Astrocyte (in vitro differentiated cells and primary cell): Measurements from ENCODE around the gene LIPE. TPM values are rescaled to one million over a fixed set of nuclear protein-coding genes. Genes with fewer than 3 reads are reported as not detected.

ENCODE experiments used
- DNase-seq: peaks from one replicate; pipeline ENCODE4 v3.0.0-alpha.2; 2010; ENCODE audit warnings: low read depth
- FAIRE-seq: peaks from 2 replicates; lab custom pipeline; 2011; peaks lifted over from hg19 to GRCh38; lab: Jason Lieb, UNC
- H2AFZ ChIP-seq: 2 replicates; pipeline ENCODE4 v1.6.0; 2012; ENCODE audit warnings: low read depth, low read length, inconsistent platforms
- H3K27ac ChIP-seq: 2 replicates; pipeline ENCODE4 v1.5.1; 2011; ENCODE audit warnings: low read depth, low read length, inconsistent platforms
- H3K27me3 ChIP-seq: 2 replicates; pipeline ENCODE4 v1.6.0; 2011; ENCODE audit warnings: low read length, inconsistent platforms; ENCODE audit not compliant: insufficient read depth
- H3K36me3 ChIP-seq: 2 replicates; pipeline ENCODE4 v1.5.1; 2011; ENCODE audit warnings: low read length, inconsistent platforms; ENCODE audit not compliant: insufficient read depth
- H3K4me1 ChIP-seq: 2 replicates; pipeline ENCODE4 v1.5.1; 2011; ENCODE audit warnings: low read length, inconsistent platforms; ENCODE audit not compliant: insufficient read depth
- H3K4me2 ChIP-seq: 2 replicates; pipeline ENCODE4 v1.6.0; 2012; ENCODE audit warnings: low read length, inconsistent platforms
- H3K4me3 ChIP-seq: 2 replicates; pipeline ENCODE4 v1.5.1; 2011; ENCODE audit warnings: low read depth, mild to moderate bottlenecking, low read length, inconsistent platforms; ENCODE audit not compliant: insufficient read depth
- H3K79me2 ChIP-seq: 2 replicates; pipeline ENCODE4 v1.6.0; 2012; ENCODE audit warnings: mild to moderate bottlenecking, low read length, inconsistent platforms; ENCODE audit not compliant: insufficient read depth
- H3K9ac ChIP-seq: 2 replicates; pipeline ENCODE4 v1.6.0; 2012; ENCODE audit warnings: mild to moderate bottlenecking, low read length, inconsistent platforms
- H3K9me3 ChIP-seq: 2 replicates; pipeline ENCODE4 v1.5.1; 2012; ENCODE audit warnings: low read depth, mild to moderate bottlenecking, low read length, inconsistent platforms; ENCODE audit not compliant: insufficient read depth
- H4K20me1 ChIP-seq: 2 replicates; pipeline ENCODE4 v1.6.0; 2012; ENCODE audit warnings: low read length, inconsistent platforms; ENCODE audit not compliant: insufficient read depth
- H3K27ac Mint-ChIP-seq: one replicate; pipeline ENCODE4 v1.8.0; 2021; ENCODE audit warnings: mild to moderate bottlenecking, mixed read lengths; ENCODE audit not compliant: unreplicated experiment
- H3K27me3 Mint-ChIP-seq: one replicate; pipeline ENCODE4 v1.8.0; 2021; ENCODE audit warnings: low read depth, mixed read lengths; ENCODE audit not compliant: unreplicated experiment
- H3K36me3 Mint-ChIP-seq: one replicate; pipeline ENCODE4 v1.8.0; 2021; ENCODE audit warnings: low read depth, mixed read lengths; ENCODE audit not compliant: unreplicated experiment
- H3K4me1 Mint-ChIP-seq: one replicate; pipeline ENCODE4 v1.8.0; 2021; ENCODE audit warnings: low read depth, mixed read lengths; ENCODE audit not compliant: unreplicated experiment
- H3K4me3 Mint-ChIP-seq: one replicate; pipeline ENCODE4 v1.8.0; 2021; ENCODE audit warnings: mild to moderate bottlenecking, moderate library complexity, mixed read lengths; ENCODE audit not compliant: unreplicated experiment
- H3K9me3 Mint-ChIP-seq: one replicate; pipeline ENCODE4 v1.8.0; 2021; ENCODE audit warnings: mild to moderate bottlenecking, mixed read lengths; ENCODE audit not compliant: unreplicated experiment
- CTCF ChIP-seq: IDR thresholded peaks from 2 replicates; pipeline ENCODE4 v1.5.1; 2011; ENCODE audit warnings: low read depth, mild to moderate bottlenecking, inconsistent platforms, low read length, moderate library complexity; ENCODE audit not compliant: insufficient read depth
- EZH2 ChIP-seq: IDR thresholded peaks from 2 replicates; pipeline ENCODE4 v1.6.1; 2012; ENCODE audit warnings: mild to moderate bottlenecking, low read length, inconsistent platforms; ENCODE audit not compliant: insufficient read depth
- total RNA-seq: library from RNA; stranded (reverse); gene quantifications from 2 replicates; pipeline ENCODE4 v1.2.1, GENCODE V29; 2021

LIPE gene
- total RNA-seq, 1 donor from 2014 or later = 2.0 TPM

GRCh38 chr19:42409477-42409876 is 17.7 kb downstream of the LIPE start:
- H4K20me1 ChIP-seq = peaks cover 11% of the 10 kb centered on the region
- peaks cover 18% of the 10 kb centered on the region for H3K27me3 Mint-ChIP-seq
- no peak overlapping the region for H3K4me3 ChIP-seq
- no peak overlapping the region for H3K4me2 ChIP-seq
- peaks cover 21% of the 10 kb centered on the region for H3K4me1 Mint-ChIP-seq
- TF ChIP-seq EZH2 (no peak), CTCF (no peak)
- peak overlapping the region; percentile 64 for H3K4me3 Mint-ChIP-seq
- peaks cover 3% of the 10 kb centered on the region for H3K4me1 ChIP-seq
- no peak overlapping the region for H3K9ac ChIP-seq
- no peak overlapping the region for H3K27ac Mint-ChIP-seq
- FAIRE-seq (no peak), DNase-seq (no peak)
- no peaks in the 10 kb centered on the region for H3K27me3 ChIP-seq
- H3K36me3 ChIP-seq = no peaks in the 10 kb centered on the region
- no peaks in the 10 kb centered on the region for H3K79me2 ChIP-seq
- H3K36me3 Mint-ChIP-seq = peaks cover 3% of the 10 kb centered on the region
- H2AFZ ChIP-seq = no peak overlapping the region
- H3K9me3 ChIP-seq = no peaks in the 10 kb centered on the region
- no peak overlapping the region for H3K27ac ChIP-seq
- no peaks in the 10 kb centered on the region for H3K9me3 Mint-ChIP-seq

GRCh38 chr19:42407816-42408175 is 19.4 kb downstream of the LIPE start:
- H3K4me3 Mint-ChIP-seq = no peak overlapping the region
- H3K4me2 ChIP-seq = no peak overlapping the region
- H3K9ac ChIP-seq = no peak overlapping the region
- H2AFZ ChIP-seq = no peak overlapping the region
- H3K36me3 ChIP-seq = no peaks in the 10 kb centered on the region
- H4K20me1 ChIP-seq = peaks cover 15% of the 10 kb centered on the region
- no peak for FAIRE-seq
- no peak for DNase-seq
- no peak overlapping the region for H3K27ac Mint-ChIP-seq
- no peaks in the 10 kb centered on the region for H3K9me3 Mint-ChIP-seq
- H3K27me3 Mint-ChIP-seq = peaks cover 14% of the 10 kb centered on the region
- H3K27me3 ChIP-seq = no peaks in the 10 kb centered on the region
- H3K4me1 Mint-ChIP-seq = peaks cover 15% of the 10 kb centered on the region
- H3K4me1 ChIP-seq = peaks cover 3% of the 10 kb centered on the region
- TF ChIP-seq EZH2 (no peak), CTCF (no peak)
- peaks cover 3% of the 10 kb centered on the region for H3K36me3 Mint-ChIP-seq
- no peaks in the 10 kb centered on the region for H3K9me3 ChIP-seq
- no peak overlapping the region for H3K27ac ChIP-seq
- no peaks in the 10 kb centered on the region for H3K79me2 ChIP-seq
- no peak overlapping the region for H3K4me3 ChIP-seq

- no peak overlapping the region for H3K4me3 Mint-ChIP-seq
These were observed 19.9 kb downstream of the LIPE start for GRCh38 chr19:42407085-42407815.

More at GRCh38 chr19:42407085-42407815, 19.9 kb downstream of the LIPE start:
- Histone ChIP-seq H3K27me3 (no peaks in the 10 kb centered on the region), H4K20me1 (peaks cover 17% of the 10 kb centered on the region), H3K9me3 (no peaks in the 10 kb centered on the region), H3K79me2 (no peaks in the 10 kb centered on the region), H3K4me3 (no peak overlapping the region), H3K36me3 (no peaks in the 10 kb centered on the region), H3K9ac (no peak overlapping the region), H2AFZ (no peak overlapping the region), H3K4me1 (peaks cover 7% of the 10 kb centered on the region), H3K4me2 (no peak overlapping the region), H3K27ac (no peak overlapping the region)
- peaks cover 14% of the 10 kb centered on the region for H3K27me3 Mint-ChIP-seq
- FAIRE-seq (no peak), DNase-seq (no peak)
- H3K27ac Mint-ChIP-seq = no peak overlapping the region
- H3K36me3 Mint-ChIP-seq = peaks cover 3% of the 10 kb centered on the region
- no peaks in the 10 kb centered on the region for H3K9me3 Mint-ChIP-seq
- H3K4me1 Mint-ChIP-seq = peaks cover 15% of the 10 kb centered on the region
- no peak for TF ChIP-seq CTCF
- no peak for TF ChIP-seq EZH2
